OCI-LY7 (cell line): Measurements from ENCODE around the gene SLC39A10. TPM values are rescaled to one million over a fixed set of nuclear protein-coding genes. Genes with fewer than 3 reads are reported as not detected.

Experiments
- BruUV-seq: library from RNA; stranded (reverse); fragments of 400-500 nt; replicated peaks from 2 replicates; lab custom pipeline; 2021; lab: Mats Ljungman, UMichigan
- CTCF ChIA-PET: fragments of 300-600 bp; sonication (Branson Sonifier 250); formaldehyde crosslinking; loops from one replicate; lab custom pipeline; 2022; ENCODE audit warnings: antibody characterized with exemption; ENCODE audit not compliant: unreplicated experiment; lab: Charles Lee
- POLR2A ChIA-PET: fragments of 300-600 bp; sonication (Branson Sonifier 250); formaldehyde crosslinking; loops from one replicate; lab custom pipeline; 2022; ENCODE audit warnings: antibody characterized with exemption; lab: Charles Lee
- DNase-seq: peaks from one replicate; pipeline ENCODE4 v3.0.0-alpha.2; 2015; ENCODE audit warnings: low spot score
- H2AFZ ChIP-seq: fragments of 200-600 bp; sonication (generic), shearing (Covaris generic); 2 replicates; pipeline ENCODE4 v1.6.1; 2014; ENCODE audit warnings: mild to moderate bottlenecking, antibody characterized with exemption, low read length, moderate library complexity
- H3K27ac ChIP-seq: fragments of 200-600 bp; sonication (generic); 2 replicates; pipeline ENCODE4 v1.5.1; 2014; ENCODE audit warnings: mixed run types, low read depth, mild to moderate bottlenecking, moderate library complexity, low read length, inconsistent platforms; ENCODE audit not compliant: poor library complexity, severe bottlenecking
- H3K36me3 ChIP-seq: fragments of 200-600 bp; sonication (generic); 2 replicates; pipeline ENCODE4 v1.6.1; 2014; ENCODE audit warnings: mild to moderate bottlenecking, antibody characterized with exemption, low read length, moderate library complexity, mixed read lengths; ENCODE audit not compliant: insufficient read depth
- H3K4me1 ChIP-seq: fragments of 200-600 bp; sonication (generic); 2 replicates; pipeline ENCODE4 v1.5.1; 2014; ENCODE audit warnings: mild to moderate bottlenecking, low read length; ENCODE audit not compliant: insufficient read depth, poor library complexity, severe bottlenecking
- H3K4me2 ChIP-seq: fragments of 200-600 bp; sonication (generic); 2 replicates; pipeline ENCODE4 v1.6.1; 2014; ENCODE audit warnings: mild to moderate bottlenecking, low read length
- H3K4me3 ChIP-seq: fragments of 200-600 bp; sonication (generic); 2 replicates; pipeline ENCODE4 v1.5.1; 2014; ENCODE audit warnings: mild to moderate bottlenecking, low read depth, low read length; ENCODE audit not compliant: poor library complexity, severe bottlenecking
- H3K79me2 ChIP-seq: fragments of 200-600 bp; sonication (generic); 2 replicates; pipeline ENCODE4 v1.6.1; 2016; ENCODE audit warnings: low read depth, mild to moderate bottlenecking, low read length, moderate library complexity, mixed read lengths; ENCODE audit not compliant: insufficient read depth
- H3K9me2 ChIP-seq: fragments of 200-600 bp; sonication (generic); 2 replicates; pipeline ENCODE4 v1.6.1; 2016; ENCODE audit warnings: mild to moderate bottlenecking, low read length, mixed read lengths; ENCODE audit not compliant: insufficient read depth
- H3K9me3 ChIP-seq: fragments of 200-600 bp; sonication (generic); 2 replicates; pipeline ENCODE4 v1.6.1; 2014; ENCODE audit warnings: mild to moderate bottlenecking, mixed run types, low read length, mixed read lengths
- H4K20me1 ChIP-seq: fragments of 200-600 bp; sonication (generic); 2 replicates; pipeline ENCODE4 v1.6.1; 2014; ENCODE audit warnings: mild to moderate bottlenecking, antibody characterized with exemption, low read length, moderate library complexity, mixed read lengths; ENCODE audit not compliant: insufficient read depth
- EZH2phosphoT487 ChIP-seq: fragments of 200-600 bp; sonication (generic); IDR thresholded peaks from 2 replicates; pipeline ENCODE4 v1.6.1; 2018; ENCODE audit warnings: low read depth, borderline replicate concordance, mild to moderate bottlenecking, mixed run types, antibody characterized with exemption, low read length, moderate library complexity, mixed read lengths
- intact Hi-C: fragments of 100-400 bp; cut with micrococcal nuclease; formaldehyde crosslinking; loops from one replicate; pipeline ENCODE4 v1.10.0; 2022; ENCODE audit not compliant: unreplicated experiment
- total RNA-seq, 2 experiments: library from RNA; depleted of rRNA in 1 of 2; stranded (reverse); fragments of >200 nt in 1 of 2; shearing (Covaris generic) in 1 of 2; gene quantifications; 2 replicates each; pipeline ENCODE4 v1.2.3, GENCODE V29; 2014 to 2022
- TF ChIP-seq, protein P1 (sequence below): fragments of 200-600 bp; sonication (generic); conservative IDR thresholded peaks from 2 replicates; pipeline ENCODE4 v1.5.1; 2014; ENCODE audit warnings: mild to moderate bottlenecking, antibody characterized with exemption, low read length, moderate library complexity, mixed read lengths

SLC39A10 gene
- total RNA-seq, 2 experiments from 2014 or later: 14.7 to 31.9 TPM

- H3K9me2 ChIP-seq: no peaks in the 10 kb centered on the region
- no peaks in the 10 kb centered on the region for H4K20me1 ChIP-seq
- no peak overlapping the region for H2AFZ ChIP-seq
- no TSS peak for BruUV-seq
- H3K27ac ChIP-seq: no peak overlapping the region
- ChIA-PET CTCF (no interaction called here), POLR2A (no interaction called here)
- intact Hi-C loops: no loop called here
- H3K9me3 ChIP-seq: no peaks in the 10 kb centered on the region
- no peak for DNase-seq
- TF ChIP-seq EZH2phosphoT487: no peak
- TF ChIP-seq, protein P1, sequence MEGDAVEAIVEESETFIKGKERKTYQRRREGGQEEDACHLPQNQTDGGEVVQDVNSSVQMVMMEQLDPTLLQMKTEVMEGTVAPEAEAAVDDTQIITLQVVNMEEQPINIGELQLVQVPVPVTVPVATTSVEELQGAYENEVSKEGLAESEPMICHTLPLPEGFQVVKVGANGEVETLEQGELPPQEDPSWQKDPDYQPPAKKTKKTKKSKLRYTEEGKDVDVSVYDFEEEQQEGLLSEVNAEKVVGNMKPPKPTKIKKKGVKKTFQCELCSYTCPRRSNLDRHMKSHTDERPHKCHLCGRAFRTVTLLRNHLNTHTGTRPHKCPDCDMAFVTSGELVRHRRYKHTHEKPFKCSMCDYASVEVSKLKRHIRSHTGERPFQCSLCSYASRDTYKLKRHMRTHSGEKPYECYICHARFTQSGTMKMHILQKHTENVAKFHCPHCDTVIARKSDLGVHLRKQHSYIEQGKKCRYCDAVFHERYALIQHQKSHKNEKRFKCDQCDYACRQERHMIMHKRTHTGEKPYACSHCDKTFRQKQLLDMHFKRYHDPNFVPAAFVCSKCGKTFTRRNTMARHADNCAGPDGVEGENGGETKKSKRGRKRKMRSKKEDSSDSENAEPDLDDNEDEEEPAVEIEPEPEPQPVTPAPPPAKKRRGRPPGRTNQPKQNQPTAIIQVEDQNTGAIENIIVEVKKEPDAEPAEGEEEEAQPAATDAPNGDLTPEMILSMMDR: no peak
- H3K79me2 ChIP-seq: no peaks in the 10 kb centered on the region
- no peak overlapping the region for H3K4me3 ChIP-seq
- no peaks in the 10 kb centered on the region for H3K4me1 ChIP-seq
- no peaks in the 10 kb centered on the region for H3K36me3 ChIP-seq
- no peak overlapping the region for H3K4me2 ChIP-seq
Observed at GRCh38 chr2:195758846-195759245, 101.8 kb downstream of the SLC39A10 start.

GRCh38 chr2:195759877-195760276 lies 102.9 kb downstream of the SLC39A10 start:
- H3K36me3 ChIP-seq: no peaks in the 10 kb centered on the region
- H3K27ac ChIP-seq: no peak overlapping the region
- H3K4me3 ChIP-seq: no peak overlapping the region
- H3K4me1 ChIP-seq: no peaks in the 10 kb centered on the region
- no TSS peak for BruUV-seq
- no peak overlapping the region for H3K4me2 ChIP-seq
- no peak for TF ChIP-seq EZH2phosphoT487
- TF ChIP-seq, protein P1: no peak
- intact Hi-C loops: no loop called here
- no peaks in the 10 kb centered on the region for H4K20me1 ChIP-seq
- DNase-seq: no peak
- no peaks in the 10 kb centered on the region for H3K79me2 ChIP-seq
- POLR2A ChIA-PET: interaction anchor here (0.6 kb wide), 1 partner anchor 296 kb away, joined by 3 read pairs; no protein-coding TSS in a partner anchor
- H3K9me2 ChIP-seq: no peaks in the 10 kb centered on the region
- no peaks in the 10 kb centered on the region for H3K9me3 ChIP-seq
- H2AFZ ChIP-seq: no peak overlapping the region
- CTCF ChIA-PET: no interaction called here

DNA sequence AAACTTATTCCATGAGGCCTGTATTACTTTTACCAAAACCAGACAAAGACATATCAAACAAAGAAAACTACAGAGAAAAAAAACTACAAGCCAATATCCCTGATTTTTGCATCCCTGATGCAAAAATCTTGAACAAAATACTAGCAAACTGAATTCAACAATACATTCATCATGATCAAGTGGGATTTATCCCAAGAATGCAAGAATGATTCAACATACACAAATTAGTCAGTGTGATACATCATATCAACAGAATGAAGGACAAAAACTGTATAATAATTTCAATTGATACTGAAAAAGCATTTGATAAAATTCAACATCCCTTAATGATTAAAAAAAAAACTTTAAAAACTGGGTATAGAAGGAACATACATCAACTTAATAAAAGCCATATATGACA lies 106.8 kb downstream of the SLC39A10 start:
- Histone ChIP-seq H4K20me1 (no peaks in the 10 kb centered on the region), H3K36me3 (no peaks in the 10 kb centered on the region), H3K27ac (no peak overlapping the region), H3K4me1 (no peaks in the 10 kb centered on the region), H2AFZ (no peak overlapping the region), H3K9me2 (no peaks in the 10 kb centered on the region), H3K4me3 (no peak overlapping the region), H3K79me2 (no peaks in the 10 kb centered on the region), H3K9me3 (no peaks in the 10 kb centered on the region), H3K4me2 (no peak overlapping the region)
- ChIA-PET CTCF (interaction anchor here (1.1 kb wide), 1 partner anchor 10 kb away, joined by 3 read pairs; no protein-coding TSS in a partner anchor), POLR2A (interaction anchor here (0.6 kb wide), 1 partner anchor 11 kb away, joined by 3 read pairs; no protein-coding TSS in a partner anchor)
- DNase-seq: no peak
- TF ChIP-seq, protein P1: no peak
- no peak for TF ChIP-seq EZH2phosphoT487
- intact Hi-C loops: no loop called here
- no TSS peak for BruUV-seq
